ENCODE measurements around the gene TMEM17. TPM values are rescaled to one million over a fixed set of nuclear protein-coding genes. Genes with fewer than 3 reads are reported as not detected.
A peak's percentile ranks its signal among the peaks of the same experiment; 100 is the strongest.

TMEM17 gene
- total and polyA plus RNA-seq, 9 of the 15 experiments (the other 6 are each of a cell fraction or from before 2014, with no cell fraction given) = 0.58 to 2.2 (median 1.2) TPM

GRCh38 chr2:62505750-62506420, at the start of gene TMEM17 (continued):
- TF ChIP-seq ZNF507 (tag; conservative IDR thresholded peaks at IDR 0.05) = no peak
- TF ChIP-seq SRSF1 (IDR thresholded peaks at IDR 0.05; ENCODE audit: low read depth, low read length) = no peak
- no peak for TF ChIP-seq HDAC6 (IDR thresholded peaks at IDR 0.05; ENCODE audit: low read depth, low read length)
- TF ChIP-seq YBX1 (IDR thresholded peaks at IDR 0.05) = no peak
- no peak for TF ChIP-seq ZNF277 (CRISPR knock-in tag; IDR thresholded peaks at IDR 0.05; ENCODE audit: borderline replicate concordance)
- TF ChIP-seq RCOR1 (IDR thresholded peaks at IDR 0.05; ENCODE audit: borderline replicate concordance in 1 of 2, low read depth in 2 of 2, low read length in 2 of 2) = peak in 1 of 2 experiments; percentile 50; a peak in 1 of 4 replicates
- no peak for TF ChIP-seq CC2D1A (IDR thresholded peaks at IDR 0.05)
- no peak for TF ChIP-seq CTCFL (IDR thresholded peaks at IDR 0.05; ENCODE audit: borderline replicate concordance, insufficient read depth, low read depth, low read length, poor library complexity, severe bottlenecking)
- TF ChIP-seq CBX1 (IDR thresholded peaks at IDR 0.05; ENCODE audit: low read depth) = peak; percentile 75; the same call in 1 of the 2 replicates
- peak; percentile 60; the same call in 1 of the 2 replicates for TF ChIP-seq KLF13 (tag; IDR thresholded peaks at IDR 0.05; ENCODE audit: borderline replicate concordance, low read depth)
- TF ChIP-seq ASH1L (IDR thresholded peaks at IDR 0.05; ENCODE audit: borderline replicate concordance, low read depth, partially characterized antibody) = no peak
- TF ChIP-seq RBM25 (IDR thresholded peaks at IDR 0.05; ENCODE audit: low read depth, low read length, severe bottlenecking) = peak; percentile 52
- no peak for TF ChIP-seq ATF4 (CRISPR knock-in tag; IDR thresholded peaks at IDR 0.05)
- TF ChIP-seq HCFC1 (IDR thresholded peaks at IDR 0.05; ENCODE audit: low read depth, low read length) = peak; percentile 89
- TF ChIP-seq E2F6 (IDR thresholded peaks at IDR 0.05; ENCODE audit: borderline replicate concordance in 1 of 2, extremely low read depth in 1 of 2, insufficient read depth in 1 of 2, insufficient read length in 1 of 2, low read depth in 1 of 2, low read length in 1 of 2, poor library complexity in 1 of 2, severe bottlenecking in 1 of 2) = peak; percentile 83 to 97
- no peak for TF ChIP-seq ZNF717 (CRISPR knock-in tag; IDR thresholded peaks at IDR 0.05)
- no peak for TF ChIP-seq HIVEP1 (CRISPR knock-in tag; IDR thresholded peaks at IDR 0.05)
- peak; percentile 59; the same call in 1 of the 2 replicates for TF ChIP-seq ZNF583 (CRISPR knock-in tag; IDR thresholded peaks at IDR 0.05)
- TF ChIP-seq BCL6 (CRISPR knock-in tag; IDR thresholded peaks at IDR 0.05) = no peak
- no peak for TF ChIP-seq ZNF445 (CRISPR knock-in tag; IDR thresholded peaks at IDR 0.05; ENCODE audit: low read depth)
- no peak for TF ChIP-seq KLF1 (tag; IDR thresholded peaks at IDR 0.05)
- no peak for TF ChIP-seq ZNF785 (CRISPR knock-in tag; IDR thresholded peaks at IDR 0.05)
- TF ChIP-seq ELF4 (CRISPR knock-in tag; IDR thresholded peaks at IDR 0.05) = no peak
